Lower leg skin (tissue), 4 donors: ENCODE data around the gene ST3GAL6. TPM values are rescaled to one million over a fixed set of nuclear protein-coding genes. Genes with fewer than 3 reads are reported as not detected.

Experiments
- DNase-seq, 2 donors: peaks; one replicate each; pipeline ENCODE4 v3.0.0-alpha.2; 2019; ENCODE audit warnings: low spot score in 2 of 2
- H3K4me3 ChIP-seq: fragments of 200-600 bp; sonication (generic); 2 replicates; pipeline ENCODE4 v1.5.1; 2017; ENCODE audit warnings: mild to moderate bottlenecking, low read depth; ENCODE audit not compliant: poor library complexity, severe bottlenecking
- POLR2A ChIP-seq, 2 donors: fragments of 450-650 bp; IDR thresholded peaks; one replicate each; pipeline ENCODE4 v1.6.1; 2016 to 2017; ENCODE audit warnings: antibody characterized with exemption in 2 of 2, mild to moderate bottlenecking in 1 of 2, moderate library complexity in 1 of 2
- WGBS, 2 donors: methylation state at CpG; one replicate each; pipeline ENCODE4 v1.1.5; 2018; 5-methylcytosine and 5-hydroxymethylcytosine counted together
- intact Hi-C: fragments of 100-400 bp; cut with DNase I; formaldehyde crosslinking; loops from one replicate; pipeline ENCODE4 v1.15.0; 2023; ENCODE audit warnings: low total_unique reads
- total RNA-seq, 4 donors: library from RNA; depleted of rRNA; stranded (reverse); fragments of >200 nt; gene quantifications; one replicate each; pipeline ENCODE4 v1.1.0, GENCODE V29; 2016
- TF ChIP-seq, protein P1 (sequence below), 3 donors: fragments of 450-650 bp; IDR thresholded peaks; one replicate each; pipeline ENCODE4 v1.5.1; 2016; ENCODE audit warnings: antibody characterized with exemption in 3 of 3, mild to moderate bottlenecking in 3 of 3, moderate library complexity in 2 of 3

Gene ST3GAL6
- total RNA-seq, 4 donors from 2014 or later = 19.2 to 40.8 (median 24.3) TPM

DNA sequence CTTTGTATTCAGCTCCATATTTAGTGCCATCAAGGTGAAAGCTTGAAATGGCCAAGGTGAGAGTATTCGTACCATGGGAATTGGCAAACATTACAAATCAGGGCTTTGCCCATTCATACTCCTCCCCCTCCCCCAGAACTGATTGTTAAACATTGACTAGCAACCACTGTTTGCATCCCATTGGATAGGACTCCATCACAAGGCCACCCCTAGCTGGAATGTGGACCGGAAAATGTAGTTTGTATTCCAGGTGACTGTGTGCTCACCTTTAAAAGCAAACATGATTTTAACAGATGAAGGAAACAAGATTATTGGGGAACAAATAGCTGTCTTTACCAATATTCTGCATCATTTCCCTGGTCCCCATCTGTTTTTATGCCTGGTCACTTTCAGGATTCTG lies 14.1 kb downstream of the ST3GAL6 start:
- 84 to 85% methylated on average over 2 of the region's 2 CpGs for WGBS, 2 donors

GRCh38 chr3:98777801-98778220 lies 14.7 kb downstream of the ST3GAL6 start:
- TF ChIP-seq POLR2A (IDR thresholded peaks at IDR 0.05) = no peak
- TF ChIP-seq, protein P1, sequence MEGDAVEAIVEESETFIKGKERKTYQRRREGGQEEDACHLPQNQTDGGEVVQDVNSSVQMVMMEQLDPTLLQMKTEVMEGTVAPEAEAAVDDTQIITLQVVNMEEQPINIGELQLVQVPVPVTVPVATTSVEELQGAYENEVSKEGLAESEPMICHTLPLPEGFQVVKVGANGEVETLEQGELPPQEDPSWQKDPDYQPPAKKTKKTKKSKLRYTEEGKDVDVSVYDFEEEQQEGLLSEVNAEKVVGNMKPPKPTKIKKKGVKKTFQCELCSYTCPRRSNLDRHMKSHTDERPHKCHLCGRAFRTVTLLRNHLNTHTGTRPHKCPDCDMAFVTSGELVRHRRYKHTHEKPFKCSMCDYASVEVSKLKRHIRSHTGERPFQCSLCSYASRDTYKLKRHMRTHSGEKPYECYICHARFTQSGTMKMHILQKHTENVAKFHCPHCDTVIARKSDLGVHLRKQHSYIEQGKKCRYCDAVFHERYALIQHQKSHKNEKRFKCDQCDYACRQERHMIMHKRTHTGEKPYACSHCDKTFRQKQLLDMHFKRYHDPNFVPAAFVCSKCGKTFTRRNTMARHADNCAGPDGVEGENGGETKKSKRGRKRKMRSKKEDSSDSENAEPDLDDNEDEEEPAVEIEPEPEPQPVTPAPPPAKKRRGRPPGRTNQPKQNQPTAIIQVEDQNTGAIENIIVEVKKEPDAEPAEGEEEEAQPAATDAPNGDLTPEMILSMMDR (IDR thresholded peaks at IDR 0.05) = no peak
- intact Hi-C loops = no loop called here
- no peak for DNase-seq
- no peak overlapping the region for H3K4me3 ChIP-seq

More for the DNA sequence above, 14.1 kb downstream of the ST3GAL6 start:
- intact Hi-C loops = no loop called here
- no peak for DNase-seq
- no peak overlapping the region for H3K4me3 ChIP-seq
- TF ChIP-seq, protein P1 (IDR thresholded peaks at IDR 0.05) = no peak
- TF ChIP-seq POLR2A (IDR thresholded peaks at IDR 0.05) = no peak

DNA sequence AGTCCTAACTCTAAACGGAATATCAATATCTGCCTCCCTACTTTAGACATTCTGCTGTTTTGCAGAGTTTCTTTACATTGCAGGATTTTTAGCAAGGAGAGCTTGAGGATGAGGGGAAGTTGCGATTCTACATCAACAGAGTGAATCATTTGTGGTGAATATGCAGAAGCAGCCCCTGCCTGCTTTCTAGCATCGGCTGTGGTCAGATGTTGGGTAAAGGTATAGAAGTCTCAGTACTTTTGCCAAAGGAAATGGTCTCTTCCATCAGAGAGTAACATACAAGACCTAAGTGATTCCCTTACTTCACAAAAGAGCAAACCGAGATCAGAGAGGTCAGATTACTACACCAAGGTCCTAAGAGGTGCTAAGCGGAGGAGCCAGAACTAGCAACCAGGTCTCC lies 15.2 kb downstream of the ST3GAL6 start:
- DNase-seq = no peak
- H3K4me3 ChIP-seq = no peak overlapping the region
- 74 to 87% methylated on average over 5 of the region's 5 CpGs for WGBS, 2 donors
- intact Hi-C loops = no loop called here
- no peak for TF ChIP-seq POLR2A (IDR thresholded peaks at IDR 0.05)
- TF ChIP-seq, protein P1 (IDR thresholded peaks at IDR 0.05) = no peak

DNA sequence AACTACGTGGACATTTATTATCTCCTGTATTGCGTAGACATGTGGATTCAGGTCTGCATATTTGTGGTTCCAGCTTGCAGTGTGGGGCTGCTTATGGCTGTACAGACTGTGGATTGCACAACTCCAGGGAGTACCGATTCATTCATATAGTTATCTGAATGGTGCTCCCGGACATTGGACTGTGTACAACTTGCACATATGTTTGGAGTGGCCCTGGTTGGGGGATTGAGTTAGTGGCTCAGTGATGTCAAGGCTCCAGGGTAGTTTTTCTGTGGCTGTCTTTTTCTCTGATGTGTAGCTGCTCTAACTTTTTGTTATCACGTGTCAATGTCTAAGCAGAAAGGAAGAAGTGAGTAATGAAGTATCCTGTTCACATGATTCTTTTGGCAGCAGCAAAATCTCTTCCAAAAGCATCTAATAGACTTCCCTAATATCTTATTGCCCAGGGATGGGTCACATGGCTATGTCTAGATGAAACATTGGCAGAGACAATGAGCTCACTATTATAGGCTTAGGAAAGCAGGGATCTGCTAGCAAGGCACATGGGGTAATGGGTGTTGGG lies 15.8 kb downstream of the ST3GAL6 start:
- intact Hi-C loops = no loop called here
- no peak overlapping the region for H3K4me3 ChIP-seq
- DNase-seq = peak in 1 of 2 donors; percentile 36
- TF ChIP-seq, protein P1 (IDR thresholded peaks at IDR 0.05) = no peak
- TF ChIP-seq POLR2A (IDR thresholded peaks at IDR 0.05) = no peak
- WGBS, 2 donors = 31 to 35% methylated on average over 5 of the region's 5 CpGs

GRCh38 chr3:98779541-98780335 lies 16.6 kb downstream of the ST3GAL6 start:
- no peak overlapping the region for H3K4me3 ChIP-seq
- TF ChIP-seq, protein P1 (IDR thresholded peaks at IDR 0.05) = no peak
- no peak for TF ChIP-seq POLR2A (IDR thresholded peaks at IDR 0.05)
- no peak for DNase-seq
- WGBS, 2 donors = 70 to 75% methylated on average over 4 of the region's 4 CpGs
- intact Hi-C loops = no loop called here
